Activated CD4-positive, alpha-beta T cell treated with anti-CD3 and anti-CD28 coated beads, Interleukin-2, amount 50 U/mL, for 16 hours (primary cell): ENCODE results near the gene C7orf33.
"Not testable (repeated sequence)": the region's sequence is repeated elsewhere in the genome, so short reads cannot be mapped to it uniquely, and the experiment has no call there.

Experiments
- DNase-seq: peaks from one replicate; pipeline ENCODE4 v3.0.0-alpha.2; 2020

Gene C7orf33

DNA sequence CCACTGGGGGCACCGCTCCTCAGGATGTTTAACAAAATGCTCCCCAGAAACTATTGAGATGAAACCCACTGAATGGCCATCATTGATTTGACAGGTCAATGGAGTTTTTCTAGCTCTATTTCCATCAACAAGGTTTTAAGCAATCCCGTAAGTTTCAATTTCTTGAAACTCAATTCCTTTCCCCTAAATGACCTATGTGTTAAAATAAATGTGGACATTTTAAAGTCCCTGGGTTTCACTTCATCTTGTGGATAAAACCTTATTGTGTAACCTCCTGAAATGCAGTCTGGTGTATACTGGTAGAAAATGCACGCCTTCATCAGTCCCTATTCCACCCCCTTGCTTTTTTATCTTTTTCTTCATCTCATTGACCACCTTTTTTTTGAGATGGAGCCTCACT, 8.9 kb upstream of the C7orf33 start:
- DNase-seq = no peak

DNA sequence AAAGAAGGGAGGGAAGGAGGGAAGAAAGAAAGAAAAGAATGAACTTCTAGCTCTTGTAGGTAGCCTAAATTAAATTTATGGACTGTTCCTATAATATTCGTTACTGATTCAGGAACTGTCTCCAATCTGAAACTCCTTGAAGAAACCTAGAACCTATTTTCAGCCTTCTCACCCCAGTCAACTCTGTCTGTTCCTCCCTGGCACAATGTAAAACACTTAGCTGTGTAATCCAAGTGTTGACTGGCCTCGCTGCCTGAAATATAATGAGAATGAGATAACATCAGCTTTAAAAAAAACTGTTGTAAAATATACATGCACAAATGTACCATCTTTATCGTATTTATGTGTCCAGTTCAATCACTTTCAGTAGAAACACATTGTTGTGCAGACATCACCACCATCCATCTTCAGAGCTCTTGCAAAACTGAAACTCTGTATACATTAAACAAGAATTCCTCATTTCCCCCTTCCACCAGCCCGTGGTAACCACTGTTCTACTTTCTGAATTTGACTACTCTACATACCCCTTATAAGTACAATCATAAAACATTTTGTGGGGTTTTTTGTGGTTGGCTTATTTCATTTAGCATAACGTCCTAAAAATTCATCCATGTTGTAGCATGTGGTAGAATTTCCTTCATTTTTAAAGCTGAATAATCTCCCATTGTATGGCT, 6.3 kb upstream of the C7orf33 start:
- peak; percentile 83 for DNase-seq

- DNase-seq = no peak
Observed at GRCh38 chr7:148585399-148585798, 5.2 kb upstream of the C7orf33 start.

DNA sequence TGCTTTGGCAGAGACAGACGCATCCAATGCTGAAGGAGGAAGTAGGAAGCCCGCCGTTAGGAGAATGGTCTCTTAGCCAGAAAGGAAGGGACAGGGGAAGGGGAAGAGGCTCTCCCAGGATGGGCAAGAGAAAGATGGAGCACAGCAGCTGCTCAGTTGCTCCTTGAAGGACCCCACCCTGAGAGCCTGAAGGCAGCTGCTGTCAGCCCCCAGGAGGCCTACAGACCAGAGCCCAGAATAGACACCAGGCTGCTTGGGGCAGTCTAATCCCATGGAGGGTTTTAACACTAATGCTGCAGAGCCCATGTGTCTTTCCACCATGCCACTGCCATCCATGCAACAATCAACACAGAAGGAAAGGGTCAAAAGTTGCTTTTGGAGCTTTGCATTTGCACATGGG, 3.5 kb upstream of the C7orf33 start:
- DNase-seq = no peak

- no peak for DNase-seq
Observed at GRCh38 chr7:148588168-148588567, 2.4 kb upstream of the C7orf33 start.

- no peak for DNase-seq
Observed at GRCh38 chr7:148588670-148589131, 1.9 kb upstream of the C7orf33 start.

GRCh38 chr7:148589640-148590039, 926 bp upstream of the C7orf33 start:
- no peak for DNase-seq

DNA sequence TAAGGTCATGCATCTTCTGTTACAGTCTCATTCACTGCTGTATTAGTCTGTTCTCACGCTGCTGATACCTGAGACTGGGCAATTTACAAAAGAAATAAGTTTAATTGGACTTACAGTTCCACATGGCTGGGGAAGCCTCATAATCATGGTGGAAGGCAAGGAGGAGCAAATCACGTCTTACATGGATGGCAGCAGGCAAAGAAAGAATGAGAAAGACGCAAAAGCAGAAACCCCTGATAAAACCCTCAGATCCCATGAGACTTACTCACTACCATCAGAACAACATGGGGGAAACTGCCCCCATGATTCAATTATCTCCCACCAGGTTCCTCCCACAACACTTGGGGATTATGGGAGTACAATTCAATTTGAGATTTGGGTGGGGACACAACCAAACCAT, 5.8 kb downstream of the C7orf33 start:
- DNase-seq = not testable (repeated sequence)

GRCh38 chr7:148598351-148598750, 7.8 kb downstream of the C7orf33 start:
- DNase-seq = no peak

DNA sequence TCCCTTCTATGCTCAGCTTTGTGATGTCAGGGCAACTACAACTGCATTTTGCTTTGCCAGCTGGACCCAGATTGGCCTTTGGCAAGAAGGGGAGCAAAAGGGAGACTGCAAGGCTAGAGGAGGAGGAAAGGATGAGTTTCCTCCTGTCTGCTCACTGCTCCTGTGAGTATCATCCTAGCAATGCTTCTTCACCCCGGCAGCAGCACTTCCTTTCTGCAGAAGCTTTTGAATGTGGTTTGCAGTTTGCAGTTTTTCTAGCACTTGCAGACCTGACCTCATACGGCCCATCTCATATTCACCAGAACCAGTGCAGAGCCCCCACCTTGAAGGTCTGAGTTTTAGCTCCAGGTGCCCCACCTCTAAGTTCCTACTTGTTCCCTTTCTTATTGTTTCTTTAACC, 14.8 kb downstream of the C7orf33 start:
- no peak for DNase-seq

DNA sequence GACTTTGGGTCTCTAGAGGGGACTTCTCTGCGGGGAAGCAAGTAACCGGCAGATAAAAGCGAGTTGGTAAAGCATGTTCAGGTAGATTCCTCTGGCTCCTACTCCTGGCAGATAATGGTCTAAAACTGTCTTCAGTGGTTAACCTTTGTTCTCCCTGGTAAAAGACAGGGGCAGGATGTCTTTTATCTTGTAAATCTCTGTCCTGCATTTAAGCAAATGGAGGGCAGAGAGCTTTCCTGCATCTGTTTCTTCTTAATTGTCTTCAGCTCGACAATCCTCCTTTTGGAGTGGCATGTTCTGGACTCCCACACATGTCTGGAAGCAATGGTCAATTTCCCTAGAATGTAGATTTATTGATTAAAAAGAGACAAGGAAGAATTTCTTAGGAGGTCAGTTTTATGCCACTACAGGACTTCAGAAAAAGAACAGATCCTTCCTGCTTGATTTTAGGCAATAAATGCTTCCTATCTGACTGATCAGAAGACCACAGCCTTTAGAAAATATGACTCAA, 16.6 kb downstream of the C7orf33 start:
- no peak for DNase-seq

GRCh38 chr7:148609045-148609725, 18.6 kb downstream of the C7orf33 start:
- DNase-seq = no peak

- DNase-seq = no peak
Observed at GRCh38 chr7:148611692-148612091, 21.1 kb downstream of the C7orf33 start.

DNA sequence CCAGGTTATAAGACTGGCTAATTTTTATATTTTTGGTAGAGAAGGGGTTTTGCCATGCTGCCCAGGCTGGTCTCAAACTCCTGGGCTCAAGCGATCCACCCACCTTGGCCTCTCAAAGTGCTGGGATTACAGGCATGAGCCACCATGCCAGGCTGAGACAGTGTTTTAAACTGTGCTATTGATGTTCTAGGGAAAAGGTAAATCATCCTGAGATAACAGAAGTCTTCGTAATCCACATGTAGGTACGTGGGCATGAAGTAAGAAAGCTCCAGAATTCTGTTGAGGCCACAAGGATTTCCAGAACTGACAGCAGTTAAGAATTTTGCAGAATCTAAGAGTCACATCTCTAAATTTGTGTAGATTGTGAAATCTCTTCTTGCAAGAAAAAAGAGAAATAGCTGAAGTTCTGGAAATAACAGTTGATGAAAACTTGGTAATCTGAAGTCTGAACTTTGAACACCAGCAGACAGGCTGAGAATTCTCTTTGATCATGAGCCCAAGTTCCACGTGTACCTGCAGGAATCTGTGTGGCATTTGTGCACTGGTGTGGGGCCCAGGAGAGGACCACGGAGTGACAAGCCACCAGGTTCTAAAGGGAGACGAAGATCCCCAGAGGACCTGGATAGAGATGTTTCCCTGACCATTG, 24.6 kb downstream of the C7orf33 start:
- DNase-seq = no peak

- no peak for DNase-seq
Observed at GRCh38 chr7:148620749-148621359, 30.3 kb downstream of the C7orf33 start.

GRCh38 chr7:148621563-148621962, 31.0 kb downstream of the C7orf33 start:
- no peak for DNase-seq

DNA sequence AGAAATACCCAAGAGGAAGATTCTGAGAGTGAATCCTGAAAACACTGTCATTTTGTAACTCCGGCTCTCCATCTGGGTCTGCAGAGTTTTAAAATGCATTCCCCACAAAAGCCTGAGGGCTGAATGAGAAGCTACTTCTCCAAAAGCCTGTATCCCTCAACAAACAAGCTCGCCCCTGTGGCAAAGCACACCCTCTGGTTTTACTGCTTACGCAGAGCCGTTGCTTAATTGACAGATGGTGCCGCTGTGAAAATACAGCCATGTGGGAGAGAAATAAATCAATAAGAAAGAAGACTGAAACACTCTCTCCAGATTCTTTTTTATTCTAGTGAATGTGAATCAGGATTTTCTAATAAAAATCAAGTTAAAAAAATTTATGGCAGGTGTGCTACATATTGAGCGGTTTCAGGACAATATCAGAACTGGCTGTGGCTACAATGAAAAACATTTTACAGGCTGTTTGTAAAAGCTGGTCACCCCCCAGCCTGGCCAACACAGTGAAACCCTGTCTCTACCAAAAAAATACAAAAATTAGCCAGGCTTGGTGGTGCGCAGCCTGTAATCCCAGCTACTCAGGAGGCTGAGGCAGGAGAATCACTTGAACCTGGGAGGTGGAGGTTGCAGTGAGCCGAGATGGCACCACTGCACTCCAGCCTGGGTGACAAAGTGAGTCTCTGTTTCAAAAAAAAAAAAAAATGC, 32.5 kb downstream of the C7orf33 start:
- DNase-seq = no peak

- no peak for DNase-seq
Observed at GRCh38 chr7:148623586-148624282, 33.2 kb downstream of the C7orf33 start.

DNA sequence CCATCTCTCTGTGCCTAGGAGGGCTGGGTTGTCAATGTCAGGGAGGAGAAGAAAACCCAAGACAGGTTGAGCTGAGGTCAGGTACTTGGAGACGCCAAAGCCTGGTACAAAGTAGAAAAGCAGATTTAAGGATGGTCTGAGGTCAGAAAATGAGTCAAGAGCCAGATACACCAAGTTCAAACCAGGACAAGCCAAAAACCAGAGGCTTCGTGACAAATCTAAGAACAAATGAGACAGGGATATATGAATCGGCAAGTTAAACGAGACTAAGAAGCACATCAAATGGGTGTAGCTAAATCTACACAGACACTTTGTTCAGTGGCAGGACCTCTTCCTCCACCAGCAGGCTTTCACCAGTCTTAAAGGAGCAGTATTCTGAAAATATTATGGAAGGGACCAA, 34.2 kb downstream of the C7orf33 start:
- DNase-seq = no peak

GRCh38 chr7:148625342-148625741, 34.8 kb downstream of the C7orf33 start:
- no peak for DNase-seq

DNA sequence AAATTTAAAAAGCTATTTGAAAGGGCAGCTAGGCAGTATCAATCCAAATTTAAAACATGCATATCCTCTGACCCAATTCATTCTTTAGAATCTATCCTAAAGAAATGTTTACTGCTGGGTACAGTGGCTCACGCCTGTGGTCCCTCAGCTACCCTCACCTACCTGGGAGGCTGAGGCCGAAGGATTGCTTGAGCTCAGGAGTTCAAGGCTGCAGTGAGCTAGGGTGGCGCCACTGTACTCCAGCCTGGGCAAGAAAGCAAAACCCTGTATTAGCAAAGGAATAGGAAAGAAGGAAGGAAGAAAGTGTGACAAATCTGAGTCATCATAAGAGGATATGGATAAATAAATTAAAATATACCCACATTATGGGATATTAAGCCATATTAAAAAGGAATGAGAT, 36.3 kb downstream of the C7orf33 start:
- DNase-seq = no peak

DNA sequence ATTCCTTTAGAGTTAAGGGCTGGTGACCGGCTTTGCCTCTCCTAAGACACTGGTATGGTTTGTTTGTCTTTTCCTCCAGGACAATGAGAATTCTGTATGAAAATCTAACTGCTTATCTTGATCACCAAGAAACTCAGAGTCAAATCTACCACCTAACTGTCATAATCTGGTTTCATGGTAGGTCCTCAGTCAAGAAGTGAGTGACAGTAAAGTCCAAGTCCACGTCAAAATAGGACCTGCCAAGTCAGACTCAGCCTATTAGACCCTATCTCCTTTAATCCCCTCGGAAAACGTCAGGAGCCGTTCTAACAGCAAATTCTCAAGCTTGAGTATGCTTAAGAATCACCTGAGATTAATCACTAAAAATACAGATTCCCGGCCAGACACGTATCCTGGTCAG, 37.4 kb downstream of the C7orf33 start:
- no peak for DNase-seq
